H9 (cell line): ENCODE measurements around the gene CETN1. TPM values are rescaled to one million over a fixed set of nuclear protein-coding genes. Genes with fewer than 3 reads are reported as not detected.

Experiments used
- DNase-seq: peaks from one replicate; pipeline ENCODE4 v3.0.0-alpha.2; 2017
- H2AFZ ChIP-seq: one replicate; pipeline ENCODE4 v1.6.1; 2013; ENCODE audit warnings: mild to moderate bottlenecking, low read length, control low read depth, moderate library complexity
- H2AK5ac ChIP-seq: 2 replicates; pipeline ENCODE4 v1.6.1; 2013; ENCODE audit warnings: low read length, control low read depth, mixed read lengths; ENCODE audit not compliant: insufficient read length
- H2BK120ac ChIP-seq: one replicate; pipeline ENCODE4 v1.6.1; 2013; ENCODE audit warnings: low read depth, mild to moderate bottlenecking, low read length, control low read depth, inconsistent platforms; ENCODE audit not compliant: poor library complexity, severe bottlenecking
- H2BK12ac ChIP-seq: 2 replicates; pipeline ENCODE4 v1.6.1; 2013; ENCODE audit warnings: low read length, control low read depth, mixed read lengths, low read depth; ENCODE audit not compliant: insufficient read length
- H2BK15ac ChIP-seq: 2 replicates; pipeline ENCODE4 v1.6.1; 2013; ENCODE audit warnings: low read depth, low read length, control low read depth
- H2BK20ac ChIP-seq: one replicate; pipeline ENCODE4 v1.6.1; 2013; ENCODE audit warnings: low read depth, mild to moderate bottlenecking, low read length, control low read depth, inconsistent platforms; ENCODE audit not compliant: poor library complexity, severe bottlenecking
- H2BK5ac ChIP-seq: 2 replicates; pipeline ENCODE4 v1.6.1; 2013; ENCODE audit warnings: low read length, control low read depth, mixed read lengths; ENCODE audit not compliant: insufficient read length
- H3K14ac ChIP-seq: 2 replicates; pipeline ENCODE4 v1.6.1; 2013; ENCODE audit warnings: low read length, control low read depth; ENCODE audit not compliant: insufficient read depth
- H3K18ac ChIP-seq: 2 replicates; pipeline ENCODE4 v1.6.1; 2013; ENCODE audit warnings: low read depth, mild to moderate bottlenecking, mixed read lengths, low read length, control low read depth; ENCODE audit not compliant: insufficient read length
- H3K23ac ChIP-seq: 2 replicates; pipeline ENCODE4 v1.6.1; 2013; ENCODE audit warnings: low read length, control low read depth, mixed read lengths, low read depth; ENCODE audit not compliant: insufficient read length
- H3K23me2 ChIP-seq: 2 replicates; pipeline ENCODE4 v1.6.1; 2013; ENCODE audit warnings: low read depth, mild to moderate bottlenecking, mixed read lengths, low read length, control low read depth; ENCODE audit not compliant: insufficient read length, poor library complexity, severe bottlenecking
- H3K27ac ChIP-seq: 2 replicates; pipeline ENCODE4 v1.5.1; 2013; ENCODE audit warnings: low read length, control low read depth, mixed read lengths, low read depth; ENCODE audit not compliant: insufficient read length
- H3K27me3 ChIP-seq: 2 replicates; pipeline ENCODE4 v1.6.1; 2013; ENCODE audit warnings: low read length, control low read depth, inconsistent platforms; ENCODE audit not compliant: insufficient read depth
- H3K4ac ChIP-seq: 2 replicates; pipeline ENCODE4 v1.6.1; 2013; ENCODE audit warnings: low read depth, mild to moderate bottlenecking, control low read depth, inconsistent platforms, low read length, moderate library complexity
- H3K4me1 ChIP-seq: 2 replicates; pipeline ENCODE4 v1.6.1; 2013; ENCODE audit warnings: low read length, control low read depth, inconsistent platforms; ENCODE audit not compliant: insufficient read depth
- H3K4me2 ChIP-seq: 2 replicates; pipeline ENCODE4 v1.6.1; 2013; ENCODE audit warnings: low read length, control low read depth, mixed read lengths; ENCODE audit not compliant: insufficient read length, insufficient read depth
- H3K56ac ChIP-seq: 2 replicates; pipeline ENCODE4 v1.6.1; 2013; ENCODE audit warnings: low read depth, mild to moderate bottlenecking, mixed read lengths, low read length, control low read depth; ENCODE audit not compliant: insufficient read length
- H3K79me1 ChIP-seq: 2 replicates; pipeline ENCODE4 v1.6.1; 2013; ENCODE audit warnings: low read depth, mild to moderate bottlenecking, moderate library complexity, low read length, control low read depth, inconsistent platforms; ENCODE audit not compliant: insufficient read depth, poor library complexity, severe bottlenecking
- H3K79me2 ChIP-seq: 2 replicates; pipeline ENCODE4 v1.6.1; 2013; ENCODE audit warnings: low read length, control low read depth, inconsistent platforms; ENCODE audit not compliant: insufficient read depth
- H3K9ac ChIP-seq: 2 replicates; pipeline ENCODE4 v1.6.1; 2013; ENCODE audit warnings: low read length, control low read depth, mixed read lengths; ENCODE audit not compliant: insufficient read length; ENCODE audit errors: extremely low read depth
- H3K9me3 ChIP-seq: one replicate; pipeline ENCODE4 v1.6.1; 2013; ENCODE audit warnings: low read depth, low read length, inconsistent platforms; ENCODE audit not compliant: control insufficient read depth
- H3T11ph ChIP-seq: one replicate; pipeline ENCODE4 v1.6.1; 2013; ENCODE audit warnings: mild to moderate bottlenecking, low read length, control low read depth, inconsistent platforms
- H4K20me1 ChIP-seq: one replicate; pipeline ENCODE4 v1.6.1; 2013; ENCODE audit not compliant: control insufficient read depth, insufficient read length, insufficient read depth
- H4K5ac ChIP-seq: 2 replicates; pipeline ENCODE4 v1.6.1; 2013; ENCODE audit warnings: low read depth, mild to moderate bottlenecking, mixed read lengths, low read length, control low read depth; ENCODE audit not compliant: insufficient read length
- H4K8ac ChIP-seq: replicated peaks from 2 replicates; pipeline ENCODE4 v1.6.1; 2013; ENCODE audit warnings: low read length, control low read depth, mixed read lengths, low read depth; ENCODE audit not compliant: insufficient read length
- H4K91ac ChIP-seq: 2 replicates; pipeline ENCODE4 v1.6.1; 2013; ENCODE audit warnings: low read depth, mild to moderate bottlenecking, moderate library complexity, mixed read lengths, low read length, control low read depth; ENCODE audit not compliant: insufficient read length
- H3K27ac Mint-ChIP-seq, 3 experiments: 2 replicates in 2 of 3; 3 replicates in 1 of 3; pipeline ENCODE4 v1.8.0; 2020 to 2021; ENCODE audit warnings: mixed read lengths in 3 of 3, mild to moderate bottlenecking in 1 of 3, moderate library complexity in 1 of 3
- H3K27me3 Mint-ChIP-seq: 2 replicates; pipeline ENCODE4 v1.8.0; 2021; ENCODE audit warnings: low read depth, mild to moderate bottlenecking, moderate library complexity, mixed read lengths
- H3K36me3 Mint-ChIP-seq, 3 experiments: 2 replicates in 2 of 3; 3 replicates in 1 of 3; pipeline ENCODE4 v1.8.0; 2020 to 2021; ENCODE audit warnings: low read depth in 3 of 3, mixed read lengths in 3 of 3; ENCODE audit not compliant: insufficient read depth in 1 of 3
- H3K4me1 Mint-ChIP-seq, 2 experiments: 2 replicates each; pipeline ENCODE4 v1.8.0; 2020; ENCODE audit warnings: mixed read lengths in 2 of 2
- H3K4me3 Mint-ChIP-seq, 2 experiments: 2 replicates in 1 of 2; 3 replicates in 1 of 2; pipeline ENCODE4 v1.8.0; 2020 to 2021; ENCODE audit warnings: mild to moderate bottlenecking in 2 of 2, mixed read lengths in 2 of 2, moderate library complexity in 1 of 2
- H3K9me3 Mint-ChIP-seq, 2 experiments: 2 replicates in 1 of 2; 3 replicates in 1 of 2; pipeline ENCODE4 v1.8.0; 2020; ENCODE audit warnings: mild to moderate bottlenecking in 2 of 2, mixed read lengths in 2 of 2, moderate library complexity in 1 of 2
- CTCF ChIP-seq: fragments of 200-600 bp; sonication (generic); conservative IDR thresholded peaks from 3 replicates; pipeline ENCODE4 v1.8.0; 2021; ENCODE audit warnings: antibody characterized with exemption, mild to moderate bottlenecking
- WGBS: extraction: QIAGEN DNeasy Blood & Tissue Kit; methylation state at CpG from one replicate; pipeline ENCODE4 v1.1.7; 2013; ENCODE audit warnings: missing lambda C conversion rate, low lambda C conversion rate, mixed read lengths; ENCODE audit not compliant: insufficient read length; ENCODE audit errors: extremely low coverage; 5-methylcytosine and 5-hydroxymethylcytosine counted together
- total RNA-seq: library from RNA; stranded (reverse); gene quantifications from 2 replicates; pipeline ENCODE4 v1.2.1, GENCODE V29; 2021

Gene CETN1
- total RNA-seq, 1 experiment from 2014 or later = not detected

DNA sequence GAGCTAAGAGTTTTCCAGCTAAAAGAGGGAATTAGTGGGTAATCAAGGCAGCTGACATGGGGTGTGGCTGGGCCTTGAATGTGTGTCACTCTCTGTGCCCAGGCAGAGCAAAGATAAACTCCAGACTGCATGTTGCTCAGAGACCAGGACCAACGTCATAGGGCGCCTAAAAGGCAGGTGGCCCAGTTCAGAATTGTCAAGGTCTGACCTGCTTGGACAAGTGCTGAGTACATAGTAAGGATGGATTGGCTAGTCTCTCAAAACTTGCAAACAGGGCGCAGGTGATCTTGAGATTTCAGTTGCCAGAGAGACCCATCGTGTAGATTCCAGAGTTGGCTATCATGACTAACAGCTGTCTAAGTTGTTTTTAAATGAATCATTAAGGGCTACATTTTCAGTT, 35.6 kb downstream of the CETN1 start:
- H3K9me3 Mint-ChIP-seq = no peaks in the 10 kb centered on the region
- WGBS = no CpG with 5 or more reads among the region's 4 CpGs

More for the DNA sequence above, 35.6 kb downstream of the CETN1 start:
- H3K18ac ChIP-seq = no peak overlapping the region
- H3K9me3 ChIP-seq = no peaks in the 10 kb centered on the region
- H4K5ac ChIP-seq = no peak overlapping the region
- H3K23ac ChIP-seq = no peak overlapping the region
- no peaks in the 10 kb centered on the region for H3K23me2 ChIP-seq
- H2BK12ac ChIP-seq = no peak overlapping the region
- Mint-ChIP-seq H3K27ac (no peak overlapping the region), H3K36me3 (no peaks in the 10 kb centered on the region), H3K4me1 (no peaks in the 10 kb centered on the region), H3K4me3 (no peak overlapping the region), H3K27me3 (peaks cover 3% of the 10 kb centered on the region)
- H2BK20ac ChIP-seq = no peak overlapping the region
- no peak overlapping the region for H3T11ph ChIP-seq
- no peak for DNase-seq
- H3K27me3 ChIP-seq = no peaks in the 10 kb centered on the region
- no peak overlapping the region for H2BK5ac ChIP-seq
- H4K91ac ChIP-seq = no peak overlapping the region
- H3K14ac ChIP-seq = no peak overlapping the region
- H3K4ac ChIP-seq = no peak overlapping the region
- H3K56ac ChIP-seq = no peak overlapping the region
- no peak overlapping the region for H3K9ac ChIP-seq
- H4K8ac ChIP-seq = no peak overlapping the region
- H3K79me1 ChIP-seq = no peaks in the 10 kb centered on the region
- no peaks in the 10 kb centered on the region for H3K4me1 ChIP-seq
- H3K27ac ChIP-seq = no peak overlapping the region
- no peak overlapping the region for H2AFZ ChIP-seq
- no peak for TF ChIP-seq CTCF
- no peak overlapping the region for H2BK120ac ChIP-seq
- H2AK5ac ChIP-seq = no peak overlapping the region
- H3K79me2 ChIP-seq = no peaks in the 10 kb centered on the region
- H2BK15ac ChIP-seq = no peak overlapping the region
- no peak overlapping the region for H3K4me2 ChIP-seq
- H4K20me1 ChIP-seq = no peaks in the 10 kb centered on the region
